OCI-M1 (cell line): Measurements from ENCODE around the gene MACROH2A1.

Experiments
- DNase-seq: peaks from one replicate; lab custom pipeline; 2025; lab: John Stamatoyannopoulos, UW

The MACROH2A1 gene

DNA sequence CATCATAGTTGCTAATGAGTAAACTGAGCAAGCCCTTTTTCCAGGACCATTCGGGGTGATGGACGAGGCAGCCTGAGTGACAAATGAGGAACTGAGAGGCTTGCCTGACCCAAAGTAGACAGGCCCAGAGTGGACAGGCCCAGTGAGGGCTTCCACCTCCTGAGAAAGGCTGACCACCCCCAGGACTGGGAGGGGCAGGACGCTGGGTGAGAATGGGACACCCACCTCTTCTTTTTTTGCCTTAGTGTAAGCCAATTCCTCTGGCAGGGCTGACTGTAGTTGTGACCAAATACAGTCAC, 68.3 kb downstream of the MACROH2A1 start:
- DNase-seq, result no peak

GRCh38 chr5:135329913-135330797, 68.9 kb downstream of the MACROH2A1 start:
- no peak for DNase-seq

GRCh38 chr5:135329066-135329912, 69.7 kb downstream of the MACROH2A1 start:
- DNase-seq, result no peak

GRCh38 chr5:135328128-135328687, 70.8 kb downstream of the MACROH2A1 start:
- no peak for DNase-seq

GRCh38 chr5:135327429-135328127, 71.5 kb downstream of the MACROH2A1 start:
- no peak for DNase-seq

DNA sequence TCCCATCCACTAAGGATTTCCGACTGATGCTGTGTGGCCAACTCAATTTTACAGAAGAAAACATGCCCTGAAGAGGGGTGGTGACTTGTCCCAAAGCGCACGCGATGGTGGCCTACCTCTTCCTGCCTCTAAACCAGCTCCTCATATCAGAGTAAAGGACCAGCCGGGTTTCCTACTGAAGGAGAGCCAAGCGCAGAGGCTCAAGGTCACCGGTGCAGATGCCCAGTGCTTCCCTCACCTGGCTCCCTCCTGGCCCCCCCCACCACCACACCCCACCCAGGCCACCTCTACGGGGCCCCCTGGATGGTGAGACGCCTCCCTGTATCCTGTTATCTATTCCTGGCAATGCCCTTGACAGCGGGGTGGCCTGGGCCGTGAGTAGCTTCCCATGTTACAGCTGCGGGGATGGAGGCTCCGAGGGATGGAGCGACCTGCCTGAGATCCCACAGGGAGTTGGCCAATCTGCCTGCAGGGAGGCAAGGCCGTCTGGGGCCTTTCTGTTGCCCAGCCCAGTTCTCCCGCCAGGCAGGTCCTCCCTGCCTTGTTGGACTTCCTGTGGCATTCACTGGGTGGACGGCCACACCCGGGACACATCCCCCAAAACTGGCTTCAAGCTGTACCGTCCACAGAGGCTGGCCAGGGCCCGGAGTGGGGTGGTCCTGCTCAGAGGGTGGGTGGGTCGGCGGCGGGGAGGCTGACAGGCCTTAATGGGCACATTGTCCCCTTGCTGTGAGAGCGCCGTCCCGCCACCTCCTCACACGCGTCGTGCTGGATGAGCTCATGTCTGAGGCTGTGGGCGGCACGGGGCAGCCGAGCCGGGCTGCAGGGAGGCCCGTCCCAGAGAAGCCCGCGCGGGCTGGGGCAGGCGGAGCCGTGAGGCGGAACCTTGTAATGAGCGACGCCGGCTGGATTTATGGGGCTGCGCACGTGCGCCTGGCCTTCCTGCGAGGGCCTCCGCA, 72.5 kb downstream of the MACROH2A1 start:
- no peak for DNase-seq

- no peak for DNase-seq
Measured at GRCh38 chr5:135324897-135325650, 74.0 kb downstream of the MACROH2A1 start.

GRCh38 chr5:135324160-135324559, 74.9 kb downstream of the MACROH2A1 start:
- no peak for DNase-seq

DNA sequence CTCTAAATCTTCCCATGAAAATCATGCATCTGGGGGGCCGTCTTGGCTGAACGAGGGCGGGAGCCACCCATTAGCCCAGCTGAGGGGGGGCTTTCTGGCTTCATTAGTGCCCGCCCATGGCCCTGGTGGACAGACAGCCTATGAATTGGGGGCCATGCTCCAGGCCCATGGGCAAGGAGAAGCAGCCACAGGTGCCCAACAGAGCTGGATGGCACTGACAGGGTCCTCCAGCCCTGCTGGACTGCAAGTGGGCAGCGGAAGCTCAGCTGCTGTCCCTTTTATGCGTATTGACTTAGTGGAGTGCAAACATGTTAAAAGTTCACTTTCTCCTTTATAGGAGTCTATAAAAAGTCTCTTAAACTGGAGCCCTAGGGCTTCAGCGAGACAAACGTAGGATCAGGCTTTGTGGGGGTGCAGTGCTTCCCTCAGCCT, 75.3 kb downstream of the MACROH2A1 start:
- DNase-seq, result no peak

- DNase-seq, result no peak
Measured at GRCh38 chr5:135323227-135323626, 75.8 kb downstream of the MACROH2A1 start.

GRCh38 chr5:135322744-135323143, 76.3 kb downstream of the MACROH2A1 start:
- DNase-seq, result no peak

DNA sequence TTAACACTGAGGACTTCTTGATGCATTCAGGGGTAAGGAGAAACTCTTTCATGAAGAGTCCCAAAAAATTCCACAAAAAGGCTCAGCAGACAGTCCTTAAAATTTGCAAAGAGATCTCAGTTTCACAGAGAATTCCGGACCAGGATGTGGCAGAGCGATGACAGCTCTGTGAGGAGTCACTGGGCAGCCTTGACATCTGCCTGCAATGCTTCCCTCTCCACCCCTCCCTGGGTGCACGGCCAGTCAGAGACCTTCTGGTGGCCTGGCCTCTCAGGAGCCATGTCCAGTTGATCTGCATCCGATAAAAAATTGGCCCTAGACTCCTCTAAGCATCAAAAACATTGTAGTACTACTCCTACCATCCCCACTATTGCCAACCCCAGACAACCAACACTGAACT, 76.8 kb downstream of the MACROH2A1 start:
- no peak for DNase-seq

DNA sequence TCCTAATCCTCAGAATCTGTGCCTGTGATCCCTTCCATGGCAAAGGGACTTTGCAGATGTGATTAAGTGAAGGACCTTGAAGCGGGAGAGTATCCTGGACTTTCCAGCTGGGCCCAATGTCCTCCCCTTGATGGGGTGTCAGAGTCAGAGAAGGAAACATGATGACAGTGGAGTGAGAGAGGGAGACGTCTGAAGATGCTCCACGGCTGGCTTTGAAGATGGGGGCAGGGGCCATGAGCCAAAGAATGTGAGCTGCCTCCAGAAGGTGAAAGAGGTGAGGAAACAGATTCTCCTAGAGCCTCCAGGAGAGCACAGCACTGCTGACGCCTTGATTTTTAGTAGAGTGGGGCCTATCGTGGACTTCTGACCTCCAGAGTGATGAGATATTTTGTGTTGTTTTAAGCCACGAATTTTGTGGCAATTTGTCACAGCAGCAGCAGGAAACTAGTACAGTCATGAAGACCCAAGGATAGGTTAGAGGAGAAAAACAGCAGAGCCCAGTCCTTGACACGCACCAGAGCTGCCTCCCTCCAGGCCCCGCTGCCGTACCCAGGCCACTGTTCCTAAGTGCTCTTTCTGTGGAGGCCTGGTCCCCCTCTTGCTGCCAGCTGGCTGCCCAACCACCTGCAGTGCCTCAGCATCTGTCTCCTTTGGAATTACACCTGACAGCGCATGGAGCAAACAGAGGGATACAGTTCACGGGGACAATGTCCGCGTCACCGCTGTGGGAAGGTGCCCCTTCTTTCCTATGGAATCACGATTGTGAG, 78.1 kb downstream of the MACROH2A1 start:
- no peak for DNase-seq

GRCh38 chr5:135319928-135320606, 79.0 kb downstream of the MACROH2A1 start:
- no peak for DNase-seq

DNA sequence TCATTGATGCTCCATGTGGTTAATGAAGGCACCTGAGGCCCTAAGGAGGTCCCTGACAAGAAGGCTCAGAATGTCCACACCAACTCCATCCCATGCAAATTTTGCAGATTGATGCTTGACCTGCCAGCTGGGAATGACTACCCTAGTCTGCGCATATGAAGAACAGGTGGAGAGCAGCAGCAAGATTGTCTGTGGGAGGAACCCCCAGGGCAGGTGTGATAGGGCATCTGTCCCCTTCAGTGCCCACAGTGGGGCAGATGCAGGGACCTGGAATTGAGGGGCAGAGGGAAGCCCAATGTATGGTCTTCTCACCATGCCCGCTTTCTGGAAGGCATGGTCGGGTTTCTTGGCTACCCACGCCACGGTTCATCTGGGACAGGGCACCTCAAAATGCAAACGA, 79.6 kb downstream of the MACROH2A1 start:
- DNase-seq, result no peak

- no peak for DNase-seq
Measured at GRCh38 chr5:135318924-135319323, 80.1 kb downstream of the MACROH2A1 start.

DNA sequence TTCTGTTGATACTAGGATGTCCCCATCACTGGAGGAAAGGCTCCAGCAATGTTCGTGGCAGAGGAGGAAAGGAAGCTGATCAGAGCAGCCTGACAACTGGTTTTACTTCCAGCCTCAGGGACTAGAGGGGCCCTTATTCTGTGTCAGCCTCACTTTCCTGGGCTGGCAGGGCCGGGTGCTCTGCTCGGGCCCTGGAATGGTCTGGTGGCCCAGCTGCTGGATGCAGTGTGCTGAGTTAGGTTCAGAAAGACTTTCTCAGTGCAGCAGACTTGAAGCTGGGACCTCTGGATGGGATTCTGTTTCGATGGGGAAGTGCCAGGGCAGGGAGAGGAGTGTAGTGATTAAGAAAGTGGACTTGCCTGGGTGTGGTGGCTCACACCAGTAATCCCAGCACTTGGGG, 81.0 kb downstream of the MACROH2A1 start:
- DNase-seq, result no peak

- DNase-seq, result no peak
Measured at GRCh38 chr5:135317286-135317685, 81.7 kb downstream of the MACROH2A1 start.

DNA sequence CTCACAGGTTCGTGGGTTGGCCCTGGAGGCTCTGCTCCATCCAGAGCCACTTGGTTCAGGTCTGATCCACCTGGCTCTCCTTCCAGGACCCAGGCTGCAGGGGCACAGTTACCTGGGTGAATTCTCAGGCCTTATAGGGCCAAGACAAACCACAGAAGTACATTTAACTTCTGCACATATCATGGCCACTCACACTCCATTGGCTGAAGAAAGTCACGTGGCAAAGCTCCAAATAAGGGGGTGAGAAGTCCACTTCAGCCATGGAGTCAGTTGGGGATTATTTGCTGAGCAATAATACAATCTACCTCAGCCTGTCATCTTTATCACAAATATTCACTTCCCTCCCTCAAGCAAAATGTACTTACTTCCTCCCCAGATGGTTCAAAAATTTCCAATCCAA, 83.6 kb downstream of the MACROH2A1 start:
- peak; percentile 31 for DNase-seq
